Right renal pelvis (tissue), 4 donors: ENCODE results near the gene TMEM132E. TPM values are rescaled to one million over a fixed set of nuclear protein-coding genes. Genes with fewer than 3 reads are reported as not detected.
A peak's percentile ranks its signal among the peaks of the same experiment; 100 is the strongest.
"Not testable (repeated sequence)": the region's sequence is repeated elsewhere in the genome, so short reads cannot be mapped to it uniquely, and the experiment has no call there.

ENCODE experiments used
- DNase-seq, 4 donors: peaks; one replicate each; pipeline ENCODE4 v3.0.0-alpha.2; 2013; ENCODE audit warnings: low read depth in 4 of 4, low spot score in 3 of 4, missing footprints in 1 of 4
- polyA plus RNA-seq, 4 donors: library from polyadenylated mRNA; unstranded; fragments of 120-200 nt; gene quantifications; one replicate each; pipeline ENCODE4 v1.2.1, GENCODE V29; 2013; ENCODE audit not compliant: insufficient read length in 4 of 4

Gene TMEM132E, protein sequence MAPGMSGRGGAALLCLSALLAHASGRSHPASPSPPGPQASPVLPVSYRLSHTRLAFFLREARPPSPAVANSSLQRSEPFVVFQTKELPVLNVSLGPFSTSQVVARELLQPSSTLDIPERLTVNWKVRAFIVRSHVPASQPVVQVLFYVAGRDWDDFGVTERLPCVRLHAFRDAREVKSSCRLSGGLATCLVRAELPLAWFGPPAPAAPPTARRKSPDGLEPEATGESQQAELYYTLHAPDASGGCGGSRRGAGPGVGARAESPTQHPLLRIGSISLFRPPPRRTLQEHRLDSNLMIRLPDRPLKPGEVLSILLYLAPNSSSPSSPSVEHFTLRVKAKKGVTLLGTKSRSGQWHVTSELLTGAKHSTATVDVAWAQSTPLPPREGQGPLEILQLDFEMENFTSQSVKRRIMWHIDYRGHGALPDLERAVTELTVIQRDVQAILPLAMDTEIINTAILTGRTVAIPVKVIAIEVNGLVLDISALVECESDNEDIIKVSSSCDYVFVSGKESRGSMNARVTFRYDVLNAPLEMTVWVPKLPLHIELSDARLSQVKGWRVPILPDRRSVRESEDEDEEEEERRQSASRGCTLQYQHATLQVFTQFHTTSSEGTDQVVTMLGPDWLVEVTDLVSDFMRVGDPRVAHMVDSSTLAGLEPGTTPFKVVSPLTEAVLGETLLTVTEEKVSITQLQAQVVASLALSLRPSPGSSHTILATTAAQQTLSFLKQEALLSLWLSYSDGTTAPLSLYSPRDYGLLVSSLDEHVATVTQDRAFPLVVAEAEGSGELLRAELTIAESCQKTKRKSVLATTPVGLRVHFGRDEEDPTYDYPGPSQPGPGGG (N-terminal part only)
- 1 to 10 TPM; 2.3 to 4.0 (median 3.4) TPM for polyA plus RNA-seq

DNA sequence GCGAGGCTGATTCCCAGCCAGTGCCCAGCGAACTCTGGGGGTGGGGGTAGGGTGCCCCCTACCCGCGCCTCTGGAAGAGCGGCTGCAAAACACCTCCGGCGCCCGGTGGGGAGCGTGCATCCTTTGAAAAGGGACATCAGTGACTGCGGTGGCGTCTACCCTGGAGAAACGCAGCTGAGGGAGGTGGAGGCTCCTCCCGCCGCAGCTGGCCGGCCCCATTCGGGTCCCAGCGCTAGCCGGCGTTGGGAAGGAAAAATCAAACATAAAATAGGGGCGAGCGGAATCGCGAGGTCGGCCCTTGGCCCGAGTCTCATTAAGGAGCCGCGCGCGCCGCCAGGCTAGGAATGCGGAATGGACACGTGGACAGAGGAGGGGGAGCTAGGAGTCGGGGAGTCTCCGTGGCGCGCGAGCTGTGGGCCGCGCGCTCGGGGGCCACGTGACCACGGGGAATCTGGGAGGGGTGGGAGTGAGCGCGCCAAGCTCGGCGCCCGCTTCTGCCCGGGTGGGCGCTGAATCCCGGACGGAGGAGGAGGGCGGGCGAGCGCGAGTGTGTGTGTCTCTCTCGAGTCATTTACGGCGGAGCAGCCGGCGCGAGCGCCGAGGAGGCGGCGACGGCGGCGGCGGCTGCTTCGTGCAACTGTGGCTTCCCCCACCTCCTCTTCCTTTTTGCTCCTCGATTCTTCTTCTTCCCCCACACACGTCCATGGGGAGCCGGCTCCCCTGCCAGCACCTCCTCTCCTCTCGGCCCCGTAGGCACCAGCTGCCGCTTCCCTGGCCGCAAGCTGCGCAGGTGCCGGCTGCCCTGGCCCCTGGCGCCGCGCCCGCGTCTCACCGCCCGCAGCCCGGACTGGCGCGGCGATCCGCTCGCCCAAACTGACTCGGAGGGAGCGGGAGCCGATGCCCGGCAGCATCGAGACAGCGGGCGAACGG is at the start of gene TMEM132E:
TMEM132E (plus strand) TSS at position 566 of the 930 bp plus-strand sequence. CDS start 1,495 bp downstream, outside the sequence.
- peak in 2 of 4 donors; percentile 56 to 60 for DNase-seq

DNA sequence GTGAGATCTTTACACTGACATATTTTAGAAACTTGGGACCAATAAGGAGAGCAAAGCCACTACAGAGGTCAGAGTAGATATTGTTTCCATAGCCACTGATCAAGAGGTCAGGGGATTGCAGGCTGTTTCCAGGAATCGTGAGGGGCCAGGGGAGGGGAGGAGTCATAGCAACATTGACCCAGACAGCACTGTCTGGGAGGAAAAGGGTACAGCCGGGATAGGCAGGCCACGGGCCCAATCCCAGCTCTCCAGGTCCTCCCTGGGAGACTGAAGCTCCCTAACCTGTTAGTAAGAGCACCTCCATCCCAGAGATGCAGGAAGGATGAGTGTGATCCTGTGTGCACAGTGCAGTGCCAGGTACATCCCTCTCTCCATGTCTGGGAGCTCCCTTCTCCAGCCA is 48.5 kb upstream of the TMEM132E start:
- DNase-seq = no peak

DNA sequence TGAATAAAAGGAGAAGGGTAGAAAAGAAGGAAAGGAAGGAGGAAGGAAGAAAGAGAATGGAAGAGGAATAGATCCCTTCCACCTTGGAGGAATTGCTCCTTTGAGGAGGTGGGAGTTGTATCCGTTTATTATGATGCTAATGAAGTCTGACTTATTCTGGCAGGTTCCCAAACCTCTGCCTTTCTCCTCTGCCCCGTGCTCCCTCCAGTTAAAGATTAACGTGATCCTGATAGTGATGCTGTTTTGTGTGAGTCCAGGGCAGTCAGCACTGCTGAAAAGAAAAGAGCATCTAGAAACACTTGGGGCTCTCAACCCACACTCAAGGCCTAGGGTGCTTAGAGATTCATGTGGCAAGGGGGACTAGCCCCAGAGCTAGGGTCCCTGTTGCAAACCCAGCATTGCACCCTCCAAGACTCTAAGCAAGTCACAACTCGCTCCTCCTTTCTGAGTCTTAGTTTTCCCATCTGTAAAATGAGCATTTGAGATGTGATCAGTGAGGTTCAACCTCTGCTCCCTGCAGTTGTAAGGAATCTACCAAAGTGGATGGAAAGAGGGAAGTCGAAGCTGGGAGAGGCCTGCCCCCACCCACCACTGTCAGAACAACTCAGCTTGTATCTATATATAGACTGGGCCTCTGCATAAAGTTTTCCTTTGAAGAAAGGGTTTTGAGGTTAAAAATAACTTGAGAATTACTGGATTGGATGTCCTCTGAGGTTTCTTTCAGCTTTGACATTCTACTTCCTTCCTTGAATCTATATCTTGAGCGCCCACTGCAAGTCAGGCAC is 46.9 kb upstream of the TMEM132E start:
- no peak for DNase-seq

DNA sequence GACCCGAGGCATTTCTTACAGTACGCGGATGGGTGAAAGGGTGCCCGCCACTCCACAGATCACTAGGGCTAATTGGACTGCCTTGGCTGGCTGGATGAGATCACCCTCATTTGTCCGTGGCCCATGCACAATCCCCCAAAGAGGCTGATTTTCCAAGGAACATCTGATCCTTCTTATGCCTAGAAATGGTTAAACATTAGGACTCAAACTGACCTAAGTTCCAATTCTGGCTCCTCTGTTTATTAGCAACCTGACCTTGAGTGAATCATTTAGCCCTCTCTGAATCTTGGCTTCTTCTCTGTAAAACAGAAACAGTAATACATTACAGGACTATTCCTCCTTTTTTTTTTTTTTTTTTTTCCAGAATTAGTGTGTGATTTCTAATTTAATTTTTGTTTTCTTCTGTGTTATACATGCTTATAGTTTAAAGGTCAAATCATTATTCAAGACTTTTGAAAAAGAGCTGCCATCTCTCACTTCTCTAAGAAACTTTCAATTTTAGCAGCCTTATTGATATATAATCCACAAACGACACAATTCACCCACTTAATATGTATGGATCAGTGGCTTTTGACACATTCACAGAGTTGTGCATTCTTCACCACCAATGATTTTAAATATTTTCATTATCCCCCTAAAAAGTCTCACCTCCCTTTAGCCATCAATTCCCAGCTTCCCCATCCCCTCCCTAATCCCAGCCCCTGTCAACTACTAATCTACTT is 45.4 kb upstream of the TMEM132E start:
- DNase-seq = no peak

DNA sequence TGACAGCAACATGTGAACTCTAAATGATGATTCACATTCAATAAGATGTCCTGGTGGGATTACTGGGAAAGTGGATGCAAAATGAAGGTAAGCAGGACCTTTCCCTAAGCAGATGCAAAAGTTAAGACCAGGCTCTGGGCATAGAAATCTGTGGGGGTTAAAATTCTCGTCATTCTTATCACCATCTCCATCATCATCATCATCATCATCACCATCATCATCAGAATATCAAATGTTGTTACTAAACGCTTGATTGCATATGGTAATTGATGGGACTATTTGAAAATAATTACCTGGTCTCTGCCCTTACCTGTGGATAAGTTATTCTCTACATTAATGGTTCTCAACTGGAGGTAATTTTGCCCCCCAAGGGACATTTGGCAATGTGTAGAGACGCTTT is 41.9 kb upstream of the TMEM132E start:
- no peak for DNase-seq

DNA sequence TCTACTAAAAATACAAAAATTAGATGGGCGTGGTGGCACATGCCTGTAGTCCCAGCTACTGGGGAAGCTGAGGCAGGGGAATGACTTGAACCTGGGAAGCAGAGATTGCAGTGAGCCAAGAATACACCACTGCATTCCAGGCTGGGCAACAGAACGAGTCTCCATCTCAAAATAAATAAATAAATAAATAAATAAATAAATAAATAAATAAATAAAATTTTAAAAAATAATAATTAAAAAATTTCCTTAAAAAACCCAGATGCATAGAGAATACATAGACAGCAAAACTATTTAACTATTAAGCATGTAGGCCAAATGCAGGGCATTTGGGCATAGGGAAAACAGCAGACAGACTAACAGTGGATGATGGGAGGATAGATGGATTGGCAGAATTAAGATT is 40.8 kb upstream of the TMEM132E start:
- DNase-seq = not testable (repeated sequence)

DNA sequence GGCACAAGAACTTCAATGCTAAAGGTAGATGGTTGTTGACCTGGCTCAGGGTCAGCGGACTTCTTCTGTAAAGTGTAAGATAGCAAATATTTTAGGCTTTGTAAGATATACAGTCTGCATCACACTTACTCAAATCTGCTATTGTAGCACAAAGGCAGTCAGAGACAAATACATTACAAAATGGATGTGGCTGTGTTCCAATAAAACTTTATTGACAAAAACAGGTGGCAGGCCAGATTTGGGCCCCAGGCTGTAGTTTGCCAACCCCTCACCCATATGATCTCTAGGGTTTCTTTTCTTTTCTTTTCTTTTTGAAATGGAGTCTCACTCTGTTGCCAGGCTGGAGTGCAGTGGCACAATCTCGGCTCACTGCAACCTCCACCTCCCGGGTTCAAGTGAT is 39.5 kb upstream of the TMEM132E start:
- DNase-seq = no peak

DNA sequence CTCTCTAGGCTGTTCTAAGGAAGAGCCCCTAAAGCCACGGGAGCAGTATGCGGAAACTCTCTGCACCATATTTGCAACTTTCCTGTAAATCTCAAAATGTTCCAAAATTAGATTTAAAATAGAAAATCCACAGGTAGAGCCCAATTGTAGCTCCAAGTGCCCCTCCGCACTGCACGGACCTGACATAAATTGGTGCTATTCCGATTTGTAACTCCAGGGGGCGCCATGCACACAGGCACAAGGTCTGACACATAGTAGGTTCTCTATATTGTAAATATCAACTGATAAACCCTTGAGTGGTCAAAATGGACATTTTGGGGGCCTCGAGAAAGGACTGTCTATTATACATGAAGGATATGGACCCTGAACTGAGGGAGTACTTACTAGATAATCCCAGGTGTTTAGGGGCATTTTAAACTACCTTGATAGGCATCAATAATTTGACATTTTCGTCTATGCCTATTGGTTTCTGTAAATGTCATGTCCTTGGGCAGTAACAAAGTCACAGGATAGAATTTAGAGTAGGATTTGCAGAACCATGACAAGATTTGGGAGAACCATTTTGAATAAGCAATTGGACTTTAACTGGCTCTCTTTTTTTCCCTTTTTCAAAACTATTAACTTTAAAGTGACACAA is 36.6 kb upstream of the TMEM132E start:
- no peak for DNase-seq

DNA sequence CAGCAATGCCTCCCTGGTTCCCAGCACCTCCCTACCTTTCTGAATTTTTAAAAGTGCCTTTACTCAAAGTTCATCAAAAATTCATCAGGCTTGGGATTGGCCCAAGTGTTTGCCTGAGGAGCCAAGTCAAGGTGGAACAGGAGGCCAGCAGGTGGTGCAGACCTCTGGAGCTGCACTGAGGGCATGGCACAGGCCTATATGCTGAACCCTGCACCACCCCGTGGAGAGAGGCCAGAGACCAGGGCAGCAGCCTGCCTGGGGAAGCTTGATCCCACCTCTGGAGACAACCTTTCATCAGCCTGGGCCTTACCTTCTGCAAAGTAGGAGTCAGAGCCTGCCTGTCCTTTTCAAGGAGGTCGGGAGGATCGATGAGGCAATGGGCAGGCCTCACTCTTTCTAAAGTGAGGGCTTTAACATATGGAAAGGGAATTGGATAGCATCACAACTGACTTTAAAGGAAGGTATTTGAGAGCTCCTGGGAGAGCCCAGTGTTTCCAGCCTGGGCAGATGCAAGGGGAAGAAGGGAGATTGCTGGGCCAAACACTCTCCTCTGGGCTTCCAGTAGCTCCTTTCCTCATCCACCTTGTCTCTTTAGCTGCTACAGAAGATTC is 31.8 kb upstream of the TMEM132E start:
- no peak for DNase-seq

DNA sequence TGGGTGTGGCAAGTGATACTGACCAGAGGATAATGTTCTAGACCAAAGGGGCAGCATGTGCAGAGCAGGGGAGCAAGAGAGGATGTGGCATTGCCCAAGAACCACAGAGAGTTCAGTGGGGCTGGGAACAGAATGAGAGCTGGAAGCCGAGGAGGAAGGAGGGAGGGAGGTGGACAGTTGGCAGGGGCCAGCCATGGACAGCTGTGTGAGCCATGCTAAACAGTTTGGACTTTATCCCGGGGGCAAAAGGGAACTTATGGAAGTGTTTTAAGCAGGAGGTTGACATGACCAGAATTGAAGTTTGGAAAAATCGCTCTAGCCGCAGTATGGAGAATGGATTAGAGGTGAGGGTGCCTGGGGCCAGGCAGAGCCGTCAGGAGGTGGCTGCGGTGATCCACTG is 29.4 kb upstream of the TMEM132E start:
- no peak for DNase-seq

DNA sequence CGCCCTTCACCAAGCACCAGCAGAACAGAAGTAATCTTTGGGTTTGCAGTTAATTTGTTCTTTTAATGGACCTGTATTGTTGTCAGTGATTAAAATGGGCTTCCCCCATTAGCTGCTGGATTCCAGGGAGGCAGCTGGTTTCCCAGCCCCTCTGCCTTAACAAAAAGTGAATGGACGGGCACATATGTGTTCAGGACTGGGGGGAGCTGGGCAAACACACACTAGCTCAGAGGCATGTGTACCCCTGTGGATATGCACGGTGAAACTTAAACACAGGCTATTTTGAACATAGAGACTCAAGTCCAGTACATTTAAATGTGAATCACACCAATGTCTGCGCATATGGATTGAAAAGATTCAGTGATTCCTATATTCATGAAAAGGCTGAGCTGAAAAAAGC is 25.5 kb upstream of the TMEM132E start:
- DNase-seq = no peak

DNA sequence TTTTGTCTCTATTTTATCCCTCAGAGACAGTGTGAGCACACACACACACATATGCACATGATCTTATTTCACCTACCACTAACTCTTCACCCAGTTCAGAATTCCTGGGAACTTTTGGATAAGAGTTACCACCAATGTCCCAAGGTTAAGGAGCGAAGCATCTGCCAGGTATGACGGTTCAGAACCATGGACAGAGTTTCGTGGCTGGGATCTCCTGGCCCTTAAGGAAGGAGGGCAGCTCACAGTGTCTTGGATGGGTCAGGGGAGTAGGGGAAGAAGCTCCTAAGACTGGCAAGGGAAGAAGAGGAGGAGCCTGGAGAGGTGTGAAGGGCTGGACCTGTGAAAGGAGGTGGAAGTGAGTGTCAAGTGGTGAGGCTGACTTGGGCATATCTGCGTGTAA is 23.0 kb upstream of the TMEM132E start:
- peak in 1 of 4 donors; percentile 54 for DNase-seq

DNA sequence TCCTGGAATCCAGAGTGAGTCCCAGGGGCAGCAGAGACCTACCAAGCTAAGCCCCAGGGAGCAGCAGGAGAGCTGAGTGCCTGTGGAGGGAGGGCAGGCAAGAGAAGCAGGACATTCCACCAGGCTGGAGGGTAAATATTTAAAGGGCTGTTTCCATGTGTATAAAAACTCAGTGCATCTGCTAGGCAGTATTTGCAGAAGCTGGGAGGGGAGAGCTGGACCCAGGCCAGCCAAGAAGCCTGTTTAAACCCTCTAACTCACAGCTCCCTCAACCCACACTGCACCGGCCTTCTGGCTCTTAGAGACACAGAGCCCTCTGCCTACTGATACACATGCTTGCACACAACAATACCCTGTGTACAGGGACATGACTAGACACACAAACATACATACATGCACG is 22.5 kb upstream of the TMEM132E start:
- DNase-seq = no peak

DNA sequence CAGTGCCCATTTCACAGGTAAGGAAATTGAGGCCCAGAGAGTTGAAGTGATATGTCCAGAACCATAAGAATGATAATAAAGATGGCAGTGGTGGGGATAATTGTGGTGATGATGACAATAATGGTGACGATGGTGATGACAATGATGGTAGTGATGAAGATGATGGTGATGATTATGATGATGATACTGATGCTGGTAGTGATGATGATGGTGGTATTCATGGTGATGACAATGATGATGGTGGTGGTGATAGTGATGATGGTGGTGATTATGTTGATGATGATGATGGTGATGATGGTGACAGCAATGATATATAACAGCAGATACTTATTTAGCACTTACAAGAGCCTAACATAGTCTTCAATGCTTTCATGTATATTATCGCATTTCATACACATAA is 18.1 kb upstream of the TMEM132E start:
- no peak for DNase-seq

DNA sequence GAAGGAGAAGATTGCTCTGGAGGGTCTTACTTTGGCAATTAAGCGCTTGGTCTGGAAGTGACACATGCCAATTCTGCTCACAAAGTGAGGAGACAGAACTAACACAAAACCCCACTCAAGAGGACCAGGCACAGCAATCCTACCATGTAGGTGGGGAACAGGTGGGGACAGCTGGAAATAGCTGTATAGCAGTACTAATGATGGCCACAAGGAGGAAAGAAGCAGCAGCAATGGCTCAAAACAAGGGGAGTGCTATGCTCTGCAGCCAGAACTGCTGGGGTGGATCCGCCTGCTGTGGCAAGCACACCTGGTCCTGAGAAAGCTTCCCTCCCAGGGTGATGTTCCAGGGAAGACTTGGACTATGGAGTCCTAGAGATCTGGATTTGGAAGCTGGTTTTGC is 17.0 kb upstream of the TMEM132E start:
- no peak for DNase-seq

DNA sequence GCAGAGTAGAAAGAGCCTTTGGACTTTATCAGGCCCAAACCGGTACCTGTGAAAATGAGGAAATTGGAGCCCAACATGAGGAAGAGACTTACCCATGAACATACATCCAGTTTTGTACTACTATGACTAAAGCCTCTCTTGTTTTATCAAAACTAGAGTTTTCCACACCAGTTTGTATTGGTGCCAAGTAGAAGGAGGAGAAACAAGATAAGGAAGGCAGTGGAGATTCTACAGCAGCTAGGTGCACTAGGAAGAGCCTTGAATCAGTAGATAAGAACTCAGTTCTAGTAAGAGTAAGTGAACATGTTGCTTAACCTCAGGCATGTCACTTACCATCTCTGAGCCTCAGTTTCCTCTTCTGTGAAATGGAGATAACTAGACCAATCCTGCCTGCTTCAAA is 13.7 kb upstream of the TMEM132E start:
- DNase-seq = no peak

DNA sequence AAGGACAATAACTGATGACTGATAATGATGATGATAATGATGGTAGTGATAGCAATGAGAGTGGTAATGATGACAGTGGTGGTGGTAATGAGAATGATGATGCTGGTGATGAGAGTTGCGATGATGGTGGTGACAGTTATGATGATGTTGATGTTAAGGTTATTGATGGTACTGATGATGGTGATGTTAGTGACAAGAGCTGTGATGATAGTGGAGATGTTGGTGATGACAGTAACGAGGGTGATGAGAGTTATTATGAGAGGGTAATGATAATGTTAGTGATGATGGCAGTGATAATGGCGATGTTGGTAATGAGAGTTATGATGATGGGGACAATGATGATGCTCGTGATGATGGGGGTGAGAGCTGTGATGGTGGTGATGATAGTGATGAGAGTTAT is 13.2 kb upstream of the TMEM132E start:
- no peak for DNase-seq

DNA sequence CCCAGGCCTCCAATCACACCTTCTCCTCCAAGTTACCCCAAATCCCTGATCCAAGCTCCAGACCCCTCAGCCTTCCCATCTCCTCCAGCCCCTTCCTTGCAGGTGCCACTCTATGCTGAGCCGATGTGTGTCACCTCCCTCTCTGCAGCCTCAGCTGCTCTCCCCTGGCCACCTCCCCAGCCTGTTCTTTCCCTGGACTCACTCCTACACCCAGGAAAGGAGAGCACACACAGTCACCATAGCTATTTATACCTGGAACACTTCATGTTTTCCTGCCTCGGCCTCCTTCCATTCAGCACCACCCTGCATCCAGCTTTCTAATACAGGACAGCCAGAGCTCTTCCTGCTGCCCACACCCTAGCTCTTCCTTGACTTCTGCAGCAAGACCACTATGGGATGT is 12.5 kb upstream of the TMEM132E start:
- no peak for DNase-seq
